H1 (cell line): Measurements from ENCODE around the gene SNX25. TPM values are rescaled to one million over a fixed set of nuclear protein-coding genes. Genes with fewer than 3 reads are reported as not detected.

Experiments
- CHD7 ChIP-seq: fragments of 300-600 bp; sonication (generic); IDR thresholded peaks from 2 replicates; pipeline ENCODE4 v1.7.1; 2012; ENCODE audit warnings: low read length, moderate library complexity, mild to moderate bottlenecking, inconsistent platforms; ENCODE audit not compliant: insufficient replicate concordance
- SUZ12 ChIP-seq: fragments of 200-600 bp; sonication (generic); IDR thresholded peaks from 2 replicates; pipeline ENCODE4 v1.6.1; 2012; ENCODE audit warnings: mild to moderate bottlenecking, inconsistent platforms, low read length, moderate library complexity, mixed read lengths
- polyA plus RNA-seq, 7 experiments: library from polyadenylated mRNA; depleted of rRNA in 3 of 7; stranded (reverse) in 5 of 7; unstranded in 2 of 7; fragments of >200 nt in 5 of 7; fragments of 200-250 nt in 2 of 7; gene quantifications; 1 replicate in 5 of 7; 2 replicates in 1 of 7; 4 replicates in 1 of 7; pipeline versions ENCODE4 v1.2.1 to v1.2.3, GENCODE V29; 2011 to 2013; ENCODE audit warnings: missing spikeins in 2 of 7, mixed read lengths in 2 of 7
- total RNA-seq: library from RNA; stranded (reverse); fragmentation: NEBNext Ultra II Directional; extraction: Animal tissue kit (Norgen Biotek cat#: 25700); gene quantifications from 2 replicates; pipeline ENCODE4 v1.2.1, GENCODE V29; 2021
- TF ChIP-seq, protein P1 (sequence below): IDR thresholded peaks from 2 replicates; pipeline ENCODE4 v1.6.1; 2012; ENCODE audit warnings: low read length, inconsistent platforms

Gene SNX25
- total and polyA plus RNA-seq, 2 of the 8 experiments (the other 6 are each of a cell fraction or from before 2014, with no cell fraction given) = 5.4 to 19.9 TPM

GRCh38 chr4:185344743-185345538 lies 135.5 kb downstream of the SNX25 start (continued):
- TF ChIP-seq CHD7 (no peak), SUZ12 (no peak)
- TF ChIP-seq, protein P1, sequence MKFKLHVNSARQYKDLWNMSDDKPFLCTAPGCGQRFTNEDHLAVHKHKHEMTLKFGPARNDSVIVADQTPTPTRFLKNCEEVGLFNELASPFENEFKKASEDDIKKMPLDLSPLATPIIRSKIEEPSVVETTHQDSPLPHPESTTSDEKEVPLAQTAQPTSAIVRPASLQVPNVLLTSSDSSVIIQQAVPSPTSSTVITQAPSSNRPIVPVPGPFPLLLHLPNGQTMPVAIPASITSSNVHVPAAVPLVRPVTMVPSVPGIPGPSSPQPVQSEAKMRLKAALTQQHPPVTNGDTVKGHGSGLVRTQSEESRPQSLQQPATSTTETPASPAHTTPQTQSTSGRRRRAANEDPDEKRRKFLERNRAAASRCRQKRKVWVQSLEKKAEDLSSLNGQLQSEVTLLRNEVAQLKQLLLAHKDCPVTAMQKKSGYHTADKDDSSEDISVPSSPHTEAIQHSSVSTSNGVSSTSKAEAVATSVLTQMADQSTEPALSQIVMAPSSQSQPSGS = no peak
